Measurements from ENCODE around the gene MRM2. TPM values are rescaled to one million over a fixed set of nuclear protein-coding genes. Genes with fewer than 3 reads are reported as not detected.

Gene MRM2
- total RNA-seq, 6 donors from 2014 or later = 9.4 to 27.0 (median 23.0) TPM

DNA sequence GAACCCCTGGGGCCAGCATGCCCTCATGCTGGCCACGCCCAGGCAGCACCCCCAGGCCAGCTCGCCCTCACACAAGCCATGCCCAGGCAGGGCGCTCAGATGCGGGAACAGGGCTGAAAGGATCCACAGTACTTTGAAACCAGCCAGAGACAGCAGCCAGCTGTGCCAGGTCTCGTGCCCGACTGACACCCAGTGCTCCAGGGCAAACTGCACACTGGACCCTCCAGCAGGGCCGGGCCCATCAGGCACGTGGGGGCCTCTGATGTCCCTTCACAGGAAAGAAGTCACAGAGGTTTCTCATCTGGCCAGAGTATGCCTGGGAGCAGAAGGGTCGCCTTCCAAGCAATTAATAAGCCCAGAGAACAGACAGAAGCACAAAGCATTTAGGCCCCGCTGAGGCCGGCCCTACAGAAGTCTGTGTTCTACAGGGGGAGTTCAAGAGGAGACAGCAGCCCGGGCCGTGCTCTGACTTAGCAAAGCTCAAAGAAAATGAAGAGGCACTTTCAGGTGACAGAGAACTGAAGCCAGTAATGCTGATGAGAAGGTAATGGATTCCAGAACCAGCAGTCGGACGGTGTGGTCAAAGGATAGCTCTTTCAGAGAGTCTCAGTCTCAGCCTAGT lies 30.6 kb downstream of the MRM2 start:
- Histone ChIP-seq H3K27me3 (no peaks in the 10 kb centered on the region), H3K36me3 (peaks cover 16 to 79% (median 60%) of the 10 kb centered on the region in 4 donors), H3K27ac (no peak overlapping the region), H3K4me1 (peaks cover 0 to 4% (median 0%) of the 10 kb centered on the region in 4 donors), H3K9me3 (no peaks in the 10 kb centered on the region), H3K4me3 (no peak overlapping the region)
- 85 to 90% methylated on average over 11 to 14 of the region's 15 CpGs for WGBS, 2 donors
- DNase-seq (peak in 1 of 2 donors; percentile 54), ATAC-seq (ENCODE audit: low FRiP score in 2 of 2) (no peak)
- TF ChIP-seq POLR2AphosphoS5 (IDR thresholded peaks at IDR 0.05) (no peak), EP300 (IDR thresholded peaks at IDR 0.05) (no peak)
- TF ChIP-seq, protein P1, sequence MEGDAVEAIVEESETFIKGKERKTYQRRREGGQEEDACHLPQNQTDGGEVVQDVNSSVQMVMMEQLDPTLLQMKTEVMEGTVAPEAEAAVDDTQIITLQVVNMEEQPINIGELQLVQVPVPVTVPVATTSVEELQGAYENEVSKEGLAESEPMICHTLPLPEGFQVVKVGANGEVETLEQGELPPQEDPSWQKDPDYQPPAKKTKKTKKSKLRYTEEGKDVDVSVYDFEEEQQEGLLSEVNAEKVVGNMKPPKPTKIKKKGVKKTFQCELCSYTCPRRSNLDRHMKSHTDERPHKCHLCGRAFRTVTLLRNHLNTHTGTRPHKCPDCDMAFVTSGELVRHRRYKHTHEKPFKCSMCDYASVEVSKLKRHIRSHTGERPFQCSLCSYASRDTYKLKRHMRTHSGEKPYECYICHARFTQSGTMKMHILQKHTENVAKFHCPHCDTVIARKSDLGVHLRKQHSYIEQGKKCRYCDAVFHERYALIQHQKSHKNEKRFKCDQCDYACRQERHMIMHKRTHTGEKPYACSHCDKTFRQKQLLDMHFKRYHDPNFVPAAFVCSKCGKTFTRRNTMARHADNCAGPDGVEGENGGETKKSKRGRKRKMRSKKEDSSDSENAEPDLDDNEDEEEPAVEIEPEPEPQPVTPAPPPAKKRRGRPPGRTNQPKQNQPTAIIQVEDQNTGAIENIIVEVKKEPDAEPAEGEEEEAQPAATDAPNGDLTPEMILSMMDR (IDR thresholded peaks at IDR 0.05) = no peak

DNA sequence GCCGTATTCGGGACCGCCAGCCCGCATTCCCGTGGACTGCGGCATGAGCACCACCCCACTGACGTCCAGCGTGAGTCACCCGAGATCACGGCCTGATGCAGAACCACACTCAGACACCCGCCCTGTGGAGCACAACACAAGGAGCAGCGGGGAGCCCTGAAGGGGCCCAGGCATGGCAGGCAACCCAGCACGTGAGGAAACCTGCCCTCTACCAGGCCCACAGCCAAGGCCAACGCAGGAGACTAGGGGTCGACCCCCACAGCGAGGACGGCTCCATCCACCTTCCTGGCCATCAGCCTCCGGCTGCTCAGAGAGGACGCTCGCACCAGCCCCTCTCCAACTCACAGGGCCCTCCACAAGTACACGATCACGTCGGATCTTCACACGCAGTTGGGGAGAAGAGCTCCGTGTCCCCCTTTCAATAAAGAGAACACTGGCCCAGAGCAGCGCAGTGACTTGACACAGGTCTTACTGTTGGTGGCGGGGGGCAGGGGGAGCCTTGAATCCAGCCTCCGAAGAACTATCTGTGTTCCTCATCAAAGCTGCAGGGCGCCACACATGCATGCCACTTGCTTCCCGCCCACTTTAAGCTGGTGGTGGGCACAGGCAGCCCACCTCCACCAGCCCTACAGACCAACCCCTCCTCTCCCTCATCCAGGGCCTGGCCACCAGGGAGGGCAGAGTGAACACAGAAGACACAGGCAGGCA lies 31.3 kb downstream of the MRM2 start:
- peak in 1 of 2 donors; percentile 43 for DNase-seq
- no peaks in the 10 kb centered on the region for H3K9me3 ChIP-seq
- TF ChIP-seq POLR2A (IDR thresholded peaks at IDR 0.05) = no peak
- no peak for TF ChIP-seq EP300 (IDR thresholded peaks at IDR 0.05)
- TF ChIP-seq POLR2AphosphoS5 (IDR thresholded peaks at IDR 0.05) = no peak
- TF ChIP-seq, protein P1 (IDR thresholded peaks at IDR 0.05) = no peak
- no peak overlapping the region for H3K27ac ChIP-seq
- no peak for ATAC-seq (ENCODE audit: low FRiP score in 2 of 2)
- WGBS, 2 donors = 92 to 98% methylated on average over 11 to 26 of the region's 30 CpGs
- H3K36me3 ChIP-seq = peaks cover 13 to 73% (median 53%) of the 10 kb centered on the region in 4 donors
- peaks cover 0 to 4% (median 0%) of the 10 kb centered on the region in 4 donors for H3K4me1 ChIP-seq
- no peaks in the 10 kb centered on the region for H3K27me3 ChIP-seq
- H3K4me3 ChIP-seq = no peak overlapping the region

DNA sequence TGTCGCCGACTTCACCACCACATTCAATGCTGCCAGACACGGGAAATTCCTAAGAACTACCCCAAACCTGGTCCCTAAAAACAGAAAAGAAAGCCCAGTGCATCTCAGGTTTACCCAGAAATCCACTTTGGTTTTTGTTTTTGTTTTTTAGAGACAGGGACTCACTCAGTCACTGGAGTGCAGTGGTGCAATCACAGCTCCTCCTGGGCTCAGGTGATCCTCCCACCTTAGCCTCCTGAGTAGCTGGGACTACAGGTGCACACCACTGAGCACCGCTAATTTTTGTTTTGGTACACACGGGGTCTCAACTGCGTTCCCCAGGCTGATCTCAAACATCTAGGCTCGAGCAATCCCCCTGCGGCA lies 32.1 kb downstream of the MRM2 start:
- ATAC-seq (ENCODE audit: low FRiP score in 2 of 2) = no peak
- H3K4me1 ChIP-seq = peaks cover 0 to 4% (median 0%) of the 10 kb centered on the region in 4 donors
- 85 to 86% methylated on average over 3 to 8 of the region's 8 CpGs for WGBS, 2 donors
- no peak overlapping the region for H3K4me3 ChIP-seq
- H3K27ac ChIP-seq = no peak overlapping the region
- no peak for DNase-seq
- TF ChIP-seq POLR2AphosphoS5 (IDR thresholded peaks at IDR 0.05) = no peak
- no peaks in the 10 kb centered on the region for H3K9me3 ChIP-seq
- H3K27me3 ChIP-seq = no peaks in the 10 kb centered on the region
- H3K36me3 ChIP-seq = peaks cover 9 to 65% (median 47%) of the 10 kb centered on the region in 4 donors

DNA sequence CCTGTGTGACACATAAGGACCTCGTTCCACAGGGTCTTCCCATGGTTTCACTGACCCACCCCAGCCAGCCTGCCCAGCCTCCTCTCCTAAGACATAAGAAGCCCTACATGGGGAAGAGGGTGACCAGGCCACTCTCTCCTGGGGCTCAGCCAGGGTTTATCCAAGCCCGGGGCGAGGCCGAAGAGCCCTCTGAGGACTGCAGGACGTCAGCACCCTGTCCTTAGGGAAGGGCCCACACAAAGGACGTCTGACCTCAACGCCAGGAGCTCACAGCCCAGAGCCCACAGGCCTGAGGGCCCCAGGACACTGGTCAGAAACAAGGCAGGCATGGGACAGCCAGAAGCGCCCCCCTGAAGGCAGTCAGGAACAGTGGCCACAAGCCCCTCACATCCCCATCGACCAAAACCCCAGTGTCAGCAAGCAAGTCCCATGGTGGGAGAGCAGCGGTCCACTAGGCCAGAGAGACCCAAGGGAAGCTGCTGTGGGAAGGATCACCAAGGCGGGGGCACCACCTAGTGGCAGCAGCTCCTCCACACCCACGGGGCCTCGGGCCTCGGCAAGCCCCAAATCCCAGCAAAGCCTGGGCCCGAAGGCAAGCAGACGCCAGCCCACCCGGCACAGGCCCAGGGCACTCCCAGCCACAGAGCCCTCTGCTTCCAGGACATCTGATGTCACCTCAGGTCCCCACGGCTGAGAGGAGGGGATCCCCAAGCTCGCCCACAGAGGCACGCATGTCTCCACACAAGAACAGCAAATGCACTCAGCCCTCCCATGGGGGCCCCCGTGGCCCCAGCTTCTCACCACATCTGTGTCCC lies 32.7 kb downstream of the MRM2 start:
- Histone ChIP-seq H3K4me3 (no peak overlapping the region), H3K4me1 (peaks cover 0 to 4% (median 0%) of the 10 kb centered on the region in 4 donors), H3K27me3 (no peaks in the 10 kb centered on the region), H3K36me3 (peaks cover 9 to 59% (median 41%) of the 10 kb centered on the region in 4 donors), H3K27ac (no peak overlapping the region), H3K9me3 (no peaks in the 10 kb centered on the region)
- no peak for TF ChIP-seq POLR2AphosphoS5 (IDR thresholded peaks at IDR 0.05)
- TF ChIP-seq EP300 (IDR thresholded peaks at IDR 0.05) = no peak
- TF ChIP-seq, protein P1 (IDR thresholded peaks at IDR 0.05) = peak; percentile 55 to 86 (median 70)
- no peak for TF ChIP-seq POLR2A (IDR thresholded peaks at IDR 0.05)
- 52 to 85% methylated on average over 3 to 21 of the region's 21 CpGs for WGBS, 2 donors
- DNase-seq = peak; percentile 66 to 89
- peak; percentile 74 to 79 for ATAC-seq (ENCODE audit: low FRiP score in 2 of 2)

DNA sequence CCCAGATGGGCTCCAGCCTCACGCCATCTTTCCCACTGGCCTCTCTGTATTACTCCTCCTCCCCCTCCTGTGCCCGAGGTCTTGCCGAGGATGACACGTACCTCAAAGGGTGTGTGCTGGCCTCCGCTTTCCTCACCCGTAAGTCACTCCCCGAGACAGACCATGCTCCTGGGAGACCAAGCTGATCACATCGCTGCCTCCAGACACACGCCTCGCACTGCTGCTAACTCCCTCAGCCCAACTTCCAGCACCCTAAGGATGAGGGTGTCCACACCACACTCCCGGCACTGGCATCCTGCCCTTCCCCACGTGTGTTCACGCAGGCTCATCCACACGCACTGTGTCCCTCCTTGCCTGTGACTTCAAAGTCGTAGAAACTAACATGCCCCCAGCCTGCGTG lies 33.3 kb downstream of the MRM2 start:
- Histone ChIP-seq H3K27ac (no peak overlapping the region), H3K4me1 (peaks cover 0 to 4% (median 0%) of the 10 kb centered on the region in 4 donors), H3K36me3 (peaks cover 9 to 53% (median 36%) of the 10 kb centered on the region in 4 donors), H3K4me3 (no peak overlapping the region), H3K27me3 (no peaks in the 10 kb centered on the region), H3K9me3 (no peaks in the 10 kb centered on the region)
- WGBS, 2 donors = 92 to 96% methylated on average over 15 to 16 of the region's 16 CpGs
- ATAC-seq (ENCODE audit: low FRiP score in 2 of 2) (peak in 1 of 2 donors; percentile 4), DNase-seq (no peak)
- TF ChIP-seq POLR2AphosphoS5 (IDR thresholded peaks at IDR 0.05) (no peak), EP300 (IDR thresholded peaks at IDR 0.05) (no peak), POLR2A (IDR thresholded peaks at IDR 0.05) (no peak)
- TF ChIP-seq, protein P1 (IDR thresholded peaks at IDR 0.05) = no peak

Data from upper lobe of left lung (tissue), 6 donors.